ACC112 (cell line): ENCODE results near the gene LYRM7.
A peak's percentile ranks its signal among the peaks of the same experiment; 100 is the strongest.

Experiments
- H2AFZ ChIP-seq: fragments of 200-600 bp; sonication (generic); one replicate; pipeline ENCODE4 v1.6.0; 2017; ENCODE audit warnings: antibody characterized with exemption, low read length; ENCODE audit not compliant: unreplicated experiment
- H3K27ac ChIP-seq: fragments of 200-600 bp; sonication (generic); 2 replicates; pipeline ENCODE4 v1.5.1; 2014; ENCODE audit warnings: low read depth, mild to moderate bottlenecking, antibody characterized with exemption, low read length, moderate library complexity
- H3K27me3 ChIP-seq: fragments of 200-600 bp; sonication (generic); 2 replicates; pipeline ENCODE4 v1.6.1; 2014; ENCODE audit warnings: mild to moderate bottlenecking, antibody characterized with exemption, low read length, moderate library complexity, mixed read lengths; ENCODE audit not compliant: insufficient read depth
- H3K36me3 ChIP-seq: fragments of 200-600 bp; sonication (generic); 2 replicates; pipeline ENCODE4 v1.6.1; 2016; ENCODE audit warnings: mild to moderate bottlenecking, antibody characterized with exemption, low read length, moderate library complexity, mixed read lengths; ENCODE audit not compliant: insufficient read depth
- H3K4me1 ChIP-seq: fragments of 200-600 bp; sonication (generic); one replicate; pipeline ENCODE4 v1.6.1; 2016; ENCODE audit warnings: low read length, mixed read lengths; ENCODE audit not compliant: insufficient read depth, unreplicated experiment, control insufficient read depth
- H3K4me3 ChIP-seq: fragments of 200-600 bp; sonication (generic); 2 replicates; pipeline ENCODE4 v1.5.1; 2014; ENCODE audit warnings: mild to moderate bottlenecking, low read depth, low read length
- H3K79me2 ChIP-seq: fragments of 200-600 bp; sonication (generic); one replicate; pipeline ENCODE4 v1.6.0; 2016; ENCODE audit warnings: low read length; ENCODE audit not compliant: control insufficient read depth, unreplicated experiment, insufficient read depth

LYRM7 gene

GRCh38 chr5:131220566-131220965 lies 49.8 kb downstream of the LYRM7 start:
- no peaks in the 10 kb centered on the region for H3K36me3 ChIP-seq
- peaks cover 28% of the 10 kb centered on the region for H3K4me1 ChIP-seq
- no peaks in the 10 kb centered on the region for H3K27me3 ChIP-seq
- no peak overlapping the region for H3K4me3 ChIP-seq
- no peak overlapping the region for H2AFZ ChIP-seq
- H3K79me2 ChIP-seq = no peaks in the 10 kb centered on the region
- peak overlapping the region; percentile 83; the same call in 1 of the 2 replicates for H3K27ac ChIP-seq

GRCh38 chr5:131221008-131221703 lies 50.4 kb downstream of the LYRM7 start:
- no peak overlapping the region for H3K4me3 ChIP-seq
- no peak overlapping the region for H3K27ac ChIP-seq
- no peaks in the 10 kb centered on the region for H3K27me3 ChIP-seq
- no peak overlapping the region for H2AFZ ChIP-seq
- no peaks in the 10 kb centered on the region for H3K79me2 ChIP-seq
- H3K4me1 ChIP-seq = peaks cover 28% of the 10 kb centered on the region
- no peaks in the 10 kb centered on the region for H3K36me3 ChIP-seq

DNA sequence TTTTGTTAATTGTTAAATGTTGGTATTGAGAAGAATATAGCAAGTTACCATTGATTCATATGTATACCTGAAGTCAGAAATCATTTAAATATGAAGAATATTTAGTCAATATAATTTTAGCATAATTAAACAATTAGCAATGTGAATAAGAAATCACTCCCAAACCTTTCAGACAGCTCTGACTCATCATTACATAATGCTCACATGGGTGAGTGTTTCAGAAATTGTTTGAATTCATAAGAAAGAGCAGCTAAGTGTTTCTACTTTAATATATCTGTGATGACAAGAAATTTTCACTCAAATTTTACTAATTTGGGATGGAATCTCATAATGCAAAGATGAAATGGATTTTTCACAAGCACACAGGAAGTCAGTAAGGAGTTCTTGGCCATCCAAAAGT lies 51.1 kb downstream of the LYRM7 start:
- H3K79me2 ChIP-seq = no peaks in the 10 kb centered on the region
- peaks cover 28% of the 10 kb centered on the region for H3K4me1 ChIP-seq
- H3K36me3 ChIP-seq = no peaks in the 10 kb centered on the region
- no peaks in the 10 kb centered on the region for H3K27me3 ChIP-seq
- H3K27ac ChIP-seq = no peak overlapping the region
- H3K4me3 ChIP-seq = no peak overlapping the region
- no peak overlapping the region for H2AFZ ChIP-seq

DNA sequence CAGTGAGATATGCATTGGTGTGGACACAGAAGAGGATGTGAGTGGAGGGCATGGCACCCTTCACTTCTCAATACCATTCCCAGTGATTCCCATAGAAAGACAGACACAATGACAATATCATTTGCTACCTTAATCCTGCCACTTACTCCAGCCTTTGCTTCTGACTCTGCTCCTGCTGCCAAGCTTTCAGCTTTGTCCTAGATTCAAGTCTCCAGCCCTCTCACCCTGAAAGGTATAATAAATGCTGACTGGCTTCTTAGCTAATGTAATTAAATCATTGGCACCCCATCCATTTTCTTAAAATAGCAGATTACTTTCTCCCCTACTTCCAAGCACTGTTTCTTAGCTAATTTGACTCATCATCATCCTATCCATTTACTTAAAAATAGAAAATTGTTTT lies 52.0 kb downstream of the LYRM7 start:
- H3K4me3 ChIP-seq = no peak overlapping the region
- peaks cover 28% of the 10 kb centered on the region for H3K4me1 ChIP-seq
- H3K79me2 ChIP-seq = no peaks in the 10 kb centered on the region
- no peaks in the 10 kb centered on the region for H3K36me3 ChIP-seq
- H3K27me3 ChIP-seq = no peaks in the 10 kb centered on the region
- H3K27ac ChIP-seq = no peak overlapping the region
- H2AFZ ChIP-seq = no peak overlapping the region

- Histone ChIP-seq H3K27me3 (no peaks in the 10 kb centered on the region), H3K36me3 (no peaks in the 10 kb centered on the region), H2AFZ (no peak overlapping the region), H3K4me1 (peaks cover 23% of the 10 kb centered on the region), H3K27ac (no peak overlapping the region), H3K79me2 (no peaks in the 10 kb centered on the region), H3K4me3 (no peak overlapping the region)
Measured at GRCh38 chr5:131223751-131224386, 53.1 kb downstream of the LYRM7 start.

DNA sequence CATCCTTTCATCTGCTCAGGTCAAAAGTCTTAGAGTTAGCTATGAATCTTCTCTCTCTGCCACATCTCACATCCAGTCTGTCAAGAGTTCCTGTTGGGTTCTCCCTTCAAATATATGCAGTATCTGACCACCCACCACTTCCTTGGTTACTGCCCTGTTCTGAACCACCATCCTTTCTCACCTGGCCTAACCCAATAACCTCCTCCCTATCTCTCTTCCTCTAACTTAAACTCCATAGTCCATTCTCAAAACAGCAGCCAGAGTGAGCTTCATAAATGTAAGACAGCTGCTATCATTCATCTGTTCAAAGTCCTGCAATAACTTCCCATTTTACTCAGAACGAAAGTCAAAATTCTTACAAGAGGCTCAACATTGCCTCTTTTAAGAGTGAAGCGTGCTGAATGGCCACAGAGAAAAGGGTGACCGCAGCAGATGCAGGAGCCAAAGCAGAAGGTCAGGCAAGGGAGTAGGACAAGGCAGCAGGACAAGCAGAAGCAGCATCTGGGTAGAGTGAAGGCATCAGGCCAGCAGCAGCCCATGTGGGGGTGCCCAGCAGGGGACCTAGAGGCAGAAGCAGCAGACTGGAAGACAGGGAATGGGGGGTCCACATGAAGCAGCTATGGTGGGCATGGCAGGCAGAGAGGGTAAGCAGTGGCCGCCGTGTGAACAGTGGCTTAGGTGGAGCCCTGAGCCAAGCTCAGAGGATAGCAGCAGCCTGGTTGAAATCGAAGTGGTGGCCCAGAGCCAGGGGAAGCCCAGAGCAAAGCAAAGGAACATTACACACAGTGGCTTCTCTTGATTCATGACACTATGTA lies 53.9 kb downstream of the LYRM7 start:
- Histone ChIP-seq H3K27me3 (no peaks in the 10 kb centered on the region), H3K27ac (no peak overlapping the region), H3K4me3 (no peak overlapping the region), H3K36me3 (no peaks in the 10 kb centered on the region), H3K79me2 (no peaks in the 10 kb centered on the region), H2AFZ (no peak overlapping the region), H3K4me1 (peaks cover 15% of the 10 kb centered on the region)

GRCh38 chr5:131225282-131225974 lies 54.7 kb downstream of the LYRM7 start:
- Histone ChIP-seq H3K79me2 (no peaks in the 10 kb centered on the region), H3K4me1 (peaks cover 12% of the 10 kb centered on the region), H3K27ac (no peak overlapping the region), H2AFZ (no peak overlapping the region), H3K27me3 (no peaks in the 10 kb centered on the region), H3K4me3 (no peak overlapping the region), H3K36me3 (no peaks in the 10 kb centered on the region)

- no peak overlapping the region for H3K4me3 ChIP-seq
- H3K4me1 ChIP-seq = peaks cover 6% of the 10 kb centered on the region
- no peak overlapping the region for H2AFZ ChIP-seq
- no peak overlapping the region for H3K27ac ChIP-seq
- H3K36me3 ChIP-seq = no peaks in the 10 kb centered on the region
- H3K79me2 ChIP-seq = no peaks in the 10 kb centered on the region
- H3K27me3 ChIP-seq = no peaks in the 10 kb centered on the region
Measured at GRCh38 chr5:131226899-131227298, 56.2 kb downstream of the LYRM7 start.

GRCh38 chr5:131228646-131229045 lies 57.9 kb downstream of the LYRM7 start:
- no peaks in the 10 kb centered on the region for H3K4me1 ChIP-seq
- H3K36me3 ChIP-seq = no peaks in the 10 kb centered on the region
- H2AFZ ChIP-seq = no peak overlapping the region
- no peak overlapping the region for H3K27ac ChIP-seq
- H3K4me3 ChIP-seq = no peak overlapping the region
- no peaks in the 10 kb centered on the region for H3K79me2 ChIP-seq
- no peaks in the 10 kb centered on the region for H3K27me3 ChIP-seq

GRCh38 chr5:131229623-131230022 lies 58.9 kb downstream of the LYRM7 start:
- no peak overlapping the region for H2AFZ ChIP-seq
- H3K27me3 ChIP-seq = no peaks in the 10 kb centered on the region
- no peak overlapping the region for H3K27ac ChIP-seq
- no peak overlapping the region for H3K4me3 ChIP-seq
- no peaks in the 10 kb centered on the region for H3K36me3 ChIP-seq
- H3K79me2 ChIP-seq = no peaks in the 10 kb centered on the region
- H3K4me1 ChIP-seq = no peaks in the 10 kb centered on the region
